ENCODE measurements around the gene TMEM253. TPM values are rescaled to one million over a fixed set of nuclear protein-coding genes. Genes with fewer than 3 reads are reported as not detected.
A peak's percentile ranks its signal among the peaks of the same experiment; 100 is the strongest.

The TMEM253 gene
- total RNA-seq, result 4.3 TPM

GRCh38 chr14:21100931-21101330 is at the start of gene TMEM253:
TMEM253 (plus strand) TSS chr14:21101066; CDS start chr14:21101344, 278 bp downstream.
- DNase-seq (ENCODE audit: low spot score), result no peak

- DNase-seq (ENCODE audit: low spot score), result no peak
Measured at GRCh38 chr14:21053184-21054122, 47.4 kb upstream of the TMEM253 start.

GRCh38 chr14:21054123-21054767 is 46.6 kb upstream of the TMEM253 start:
- peak; percentile 84 for DNase-seq (ENCODE audit: low spot score)

- no peak for DNase-seq (ENCODE audit: low spot score)
Measured at GRCh38 chr14:21054768-21055145, 46.1 kb upstream of the TMEM253 start.

- DNase-seq (ENCODE audit: low spot score), result peak; percentile 81
Measured at GRCh38 chr14:21055432-21056117, 45.3 kb upstream of the TMEM253 start.

DNA sequence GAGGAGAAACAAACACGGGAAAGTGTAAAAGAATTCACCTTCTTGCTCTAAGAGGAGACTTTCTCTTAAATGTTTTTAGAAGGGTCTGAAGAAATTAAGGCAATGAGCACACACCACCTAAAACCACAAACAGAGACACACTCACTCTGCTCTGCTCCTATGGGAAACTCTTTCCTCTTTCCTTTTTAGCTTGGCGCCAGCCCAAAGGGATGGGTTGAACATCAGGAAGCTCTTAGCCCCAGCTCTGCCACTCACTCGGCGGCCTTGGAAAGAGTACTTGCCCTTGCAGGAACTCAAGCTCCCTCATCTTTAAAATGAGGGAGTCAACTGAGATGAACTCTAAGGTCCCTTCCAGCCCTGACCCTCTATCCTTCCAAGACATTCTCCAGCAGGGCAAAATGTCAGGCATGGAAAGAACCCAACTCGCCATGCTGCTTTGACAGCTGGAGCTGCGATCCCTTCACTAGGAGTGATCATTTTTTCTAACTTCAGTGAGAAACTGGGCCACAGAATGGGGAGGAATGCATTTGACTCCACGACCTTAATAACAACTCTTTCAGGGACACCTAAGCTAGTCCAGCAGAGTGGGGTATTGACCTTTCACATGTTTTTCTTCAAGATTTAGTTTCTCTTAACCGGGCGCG is 44.2 kb upstream of the TMEM253 start:
- peak; percentile 79 for DNase-seq (ENCODE audit: low spot score)

GRCh38 chr14:21057803-21058675 is 42.8 kb upstream of the TMEM253 start, which contains the start of gene RNASE8:
RNASE8 (plus strand) TSS chr14:21057822; CDS start chr14:21057893, 71 bp downstream.
- DNase-seq (ENCODE audit: low spot score), result no peak

DNA sequence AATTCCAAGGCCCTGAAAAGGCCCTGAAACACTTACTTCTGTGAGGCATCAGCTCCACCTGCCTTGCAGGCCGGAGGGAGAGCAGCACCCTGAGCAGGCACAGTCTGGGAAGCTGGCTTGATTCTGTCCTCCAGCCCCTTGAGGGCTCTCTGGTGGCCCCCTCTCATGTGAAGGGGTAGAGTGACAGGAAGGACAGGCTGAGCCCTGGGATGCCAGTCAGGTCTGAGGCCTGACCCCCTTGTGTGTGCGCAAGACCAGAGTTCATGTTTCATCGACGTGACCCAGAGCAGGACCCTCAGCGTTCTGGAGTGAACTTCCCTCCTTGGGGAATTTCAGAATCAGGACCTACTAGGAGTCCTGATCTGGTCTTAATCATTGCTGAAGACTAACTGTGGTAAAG is 42.0 kb upstream of the TMEM253 start:
- no peak for DNase-seq (ENCODE audit: low spot score)

GRCh38 chr14:21059842-21060613 is 40.8 kb upstream of the TMEM253 start:
- no peak for DNase-seq (ENCODE audit: low spot score)

GRCh38 chr14:21060614-21061346 is 40.1 kb upstream of the TMEM253 start:
- no peak for DNase-seq (ENCODE audit: low spot score)

DNA sequence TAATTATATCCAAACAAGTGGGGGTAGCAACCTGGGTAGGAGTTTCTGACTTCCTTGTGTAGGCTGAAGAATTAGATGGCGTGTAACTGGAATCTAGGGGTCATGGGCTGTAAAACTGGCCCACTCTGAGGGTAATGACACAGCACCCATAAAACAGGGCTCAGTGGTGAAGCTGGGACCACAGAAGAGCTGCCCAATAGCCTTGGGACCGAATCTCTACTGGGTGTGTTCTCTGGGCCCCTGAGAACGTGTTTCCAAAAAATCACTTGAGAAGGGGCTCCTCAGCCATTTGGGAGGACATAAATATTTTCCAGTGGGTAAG is 39.6 kb upstream of the TMEM253 start:
- DNase-seq (ENCODE audit: low spot score), result no peak

GRCh38 chr14:21063479-21063878 is 37.4 kb upstream of the TMEM253 start:
- no peak for DNase-seq (ENCODE audit: low spot score)

GRCh38 chr14:21066882-21067502 is 33.9 kb upstream of the TMEM253 start:
- DNase-seq (ENCODE audit: low spot score), result no peak

DNA sequence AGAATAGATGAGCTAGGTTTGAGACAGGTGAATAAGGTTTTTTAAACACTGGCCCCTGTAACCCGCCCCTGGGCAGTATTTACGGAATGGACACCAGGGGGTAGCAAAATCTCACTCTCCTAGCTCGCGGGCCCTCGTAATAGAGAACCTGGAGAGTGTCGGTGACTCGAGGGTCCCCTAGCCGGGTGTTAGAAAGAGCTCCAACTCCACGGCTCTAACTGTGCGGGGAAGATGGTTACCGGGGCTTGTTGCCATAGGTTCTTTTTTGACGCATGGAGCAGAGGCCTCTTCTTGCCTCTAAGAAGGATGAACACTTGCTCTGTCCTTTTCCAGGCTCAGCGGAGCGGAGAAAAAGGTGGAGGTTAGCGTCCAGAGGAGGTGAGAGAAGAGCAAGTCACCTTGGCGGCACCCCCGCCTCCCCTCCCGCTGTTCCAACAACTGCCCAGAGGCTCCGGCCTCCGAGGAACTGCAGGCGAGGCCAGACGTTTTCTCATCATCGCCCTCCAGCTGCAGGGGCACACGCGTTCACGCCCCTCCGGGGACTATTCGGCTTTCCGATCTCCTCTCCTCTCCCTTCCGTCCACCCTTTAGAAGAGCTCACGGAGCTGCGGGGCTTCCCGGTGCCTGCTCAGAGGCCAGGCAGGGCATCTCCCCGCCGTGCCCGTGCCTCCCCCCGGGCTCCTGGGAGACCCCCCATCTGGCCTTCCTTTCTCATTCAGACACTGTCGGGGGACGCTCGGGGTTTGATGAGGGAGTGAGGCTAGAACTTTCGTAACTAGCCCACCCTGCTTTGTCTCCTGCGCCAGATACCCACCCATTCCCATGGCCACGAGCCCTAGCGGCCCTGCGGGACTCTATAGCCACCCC is 32.1 kb upstream of the TMEM253 start:
- peak; percentile 60 for DNase-seq (ENCODE audit: low spot score)

DNA sequence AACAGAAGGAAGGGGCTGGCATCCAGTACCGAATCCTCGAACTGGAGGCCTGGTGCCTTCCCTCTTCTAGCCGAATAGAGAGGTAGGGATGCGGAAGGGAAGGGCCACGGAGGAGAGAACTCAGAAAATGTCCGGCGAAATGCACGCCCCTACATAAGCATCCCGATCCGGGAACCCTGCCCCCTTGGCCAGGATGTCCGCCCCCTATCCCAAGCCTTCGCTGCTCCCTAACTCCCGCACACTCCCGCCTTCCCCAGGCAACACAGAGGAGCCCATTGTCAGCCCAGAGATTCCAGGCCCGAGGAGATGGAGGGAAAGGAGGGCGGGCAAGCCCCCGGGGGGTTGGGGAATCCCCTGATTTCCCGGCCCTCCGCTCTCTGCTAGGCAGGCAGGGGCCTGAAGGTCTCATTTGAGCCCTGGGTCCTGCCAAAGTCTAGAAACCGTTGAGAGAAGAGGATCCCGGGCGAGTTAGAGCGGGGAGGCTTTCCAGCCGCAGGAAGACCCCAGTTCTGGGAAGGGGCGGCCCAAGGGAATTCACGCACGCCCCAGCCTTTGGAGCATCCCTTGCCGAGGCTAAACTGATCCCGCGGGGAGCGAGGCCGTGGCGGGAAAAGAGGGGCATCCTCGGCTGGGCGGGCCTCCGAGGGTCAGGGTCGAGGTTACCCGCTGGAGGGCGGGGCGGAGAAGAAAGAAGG is 31.3 kb upstream of the TMEM253 start:
- DNase-seq (ENCODE audit: low spot score), result no peak

- DNase-seq (ENCODE audit: low spot score), result peak; percentile 57
Measured at GRCh38 chr14:21070083-21070609, 30.7 kb upstream of the TMEM253 start, which contains the start of gene ARHGEF40. ARHGEF40 (plus strand) TSS chr14:21070304; CDS start chr14:21070397, 93 bp downstream.

Measured in mucosa of gallbladder (tissue), 1 donor.